IPS DF 19.7 (cell line): ENCODE results near the gene NDUFB5.
"Not testable (repeated sequence)": the region's sequence is repeated elsewhere in the genome, so short reads cannot be mapped to it uniquely, and the experiment has no call there.

ENCODE experiments used
- DNase-seq: peaks from one replicate; pipeline ENCODE4 v3.0.0-alpha.2; 2013; ENCODE audit warnings: low read depth, low spot score

The NDUFB5 gene

DNA sequence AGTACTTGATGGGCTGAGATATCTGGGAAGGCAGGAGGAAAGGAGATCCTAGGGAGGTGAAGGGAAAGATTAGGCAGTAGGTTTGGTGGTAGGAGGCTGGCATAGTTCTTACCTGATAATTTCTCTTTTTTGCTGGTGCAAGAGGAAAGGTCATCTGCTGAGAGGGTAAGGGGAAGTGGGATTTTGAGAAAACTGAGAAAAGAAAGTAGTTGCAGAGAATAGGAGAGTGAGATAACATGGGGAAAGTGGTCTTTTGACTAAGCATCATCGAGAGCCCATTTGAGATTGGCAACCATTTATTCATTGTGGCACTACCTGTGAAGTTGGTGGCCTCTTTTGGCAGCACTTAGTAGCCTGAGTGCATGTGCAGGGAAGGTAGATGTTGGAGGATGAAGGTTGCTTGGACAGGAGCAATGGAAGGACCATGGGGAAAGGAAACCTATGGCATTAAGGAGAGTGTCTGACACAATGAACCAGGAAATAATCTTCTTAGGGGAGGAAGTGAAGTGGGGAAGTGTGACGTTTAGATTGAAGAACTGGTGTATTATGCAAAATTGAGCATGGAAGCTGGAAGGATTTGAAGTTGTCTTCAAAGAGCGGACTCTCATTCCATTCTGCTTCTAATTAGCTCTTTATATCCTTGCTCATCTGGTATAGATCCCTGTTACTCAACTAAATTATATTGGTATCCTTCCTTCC lies 26.3 kb downstream of the NDUFB5 start:
- DNase-seq = no peak

DNA sequence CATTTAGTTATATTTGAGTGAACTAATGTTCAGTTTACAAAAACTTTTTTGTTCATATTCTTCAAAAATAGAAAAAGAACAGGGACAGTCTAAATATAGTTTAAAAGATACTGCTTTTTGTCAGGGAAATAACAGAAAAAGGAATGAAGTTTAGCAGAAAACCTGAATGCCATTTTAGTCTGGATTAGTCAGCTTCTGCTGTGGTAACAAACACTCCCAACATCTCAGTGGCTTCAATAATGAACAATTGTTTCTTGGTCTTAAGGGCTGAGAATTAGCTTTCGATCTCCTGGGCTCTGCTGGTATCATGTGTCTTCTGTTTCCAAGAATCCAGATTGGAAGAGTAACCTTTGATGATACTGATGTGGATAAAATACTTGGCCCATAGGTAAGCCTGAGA lies 35.9 kb downstream of the NDUFB5 start:
- DNase-seq = no peak

DNA sequence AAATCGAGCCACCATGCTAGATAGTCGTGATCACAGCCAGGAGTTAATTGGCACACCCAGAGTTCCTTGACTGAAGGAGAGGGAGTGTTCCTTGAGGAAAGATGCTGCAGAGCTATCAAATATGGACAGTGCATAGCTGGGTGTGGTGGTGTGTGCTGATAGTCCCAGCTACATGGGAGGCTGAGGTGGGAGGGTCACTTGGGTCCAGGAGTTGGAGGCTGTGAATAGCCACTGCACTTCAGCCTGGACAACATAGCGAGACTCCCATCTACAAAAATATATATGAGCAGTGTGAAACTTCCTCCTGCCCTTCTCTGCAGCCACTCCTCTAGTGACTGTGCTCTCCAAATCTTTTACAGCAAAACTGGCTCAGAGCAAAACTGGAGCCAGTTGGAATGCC lies 38.3 kb downstream of the NDUFB5 start:
- DNase-seq = no peak

DNA sequence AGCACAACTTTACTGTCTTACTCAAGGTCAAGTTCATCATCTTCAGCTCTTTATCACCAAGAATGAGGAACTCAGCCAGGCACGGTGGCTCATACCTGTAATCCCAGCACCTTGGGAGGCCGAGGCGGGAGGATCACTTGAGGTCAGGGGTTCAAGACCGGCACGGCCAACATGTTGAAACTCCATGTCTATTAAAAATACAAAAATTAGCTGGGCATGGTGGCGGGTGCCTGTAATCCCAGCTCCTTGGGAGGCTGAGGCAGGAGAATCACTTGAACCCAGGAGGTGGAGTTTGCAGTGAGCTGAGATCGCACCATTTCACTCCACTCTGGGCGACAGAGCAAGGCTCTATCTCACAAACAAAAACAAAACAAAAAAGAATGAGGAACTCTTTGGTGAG lies 39.2 kb downstream of the NDUFB5 start:
- not testable (repeated sequence) for DNase-seq

DNA sequence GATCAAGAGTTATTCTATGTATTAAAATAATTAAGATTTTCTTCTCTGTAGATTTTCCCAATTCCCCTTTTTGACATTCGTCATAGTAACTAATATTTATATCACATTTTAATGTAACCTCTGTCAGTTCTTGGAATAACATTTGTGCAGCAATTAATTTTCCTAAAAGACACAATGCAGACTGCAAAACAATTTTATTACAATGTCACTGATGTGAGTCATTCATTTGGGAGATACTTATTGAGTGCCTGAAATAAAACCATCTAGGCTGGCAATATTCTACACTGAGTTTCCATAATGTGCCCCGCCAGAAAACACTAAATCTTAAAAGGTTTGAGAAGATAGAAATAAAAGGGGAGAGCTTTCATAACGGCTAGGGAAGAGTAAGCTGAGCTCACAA lies 41.6 kb downstream of the NDUFB5 start:
- no peak for DNase-seq

DNA sequence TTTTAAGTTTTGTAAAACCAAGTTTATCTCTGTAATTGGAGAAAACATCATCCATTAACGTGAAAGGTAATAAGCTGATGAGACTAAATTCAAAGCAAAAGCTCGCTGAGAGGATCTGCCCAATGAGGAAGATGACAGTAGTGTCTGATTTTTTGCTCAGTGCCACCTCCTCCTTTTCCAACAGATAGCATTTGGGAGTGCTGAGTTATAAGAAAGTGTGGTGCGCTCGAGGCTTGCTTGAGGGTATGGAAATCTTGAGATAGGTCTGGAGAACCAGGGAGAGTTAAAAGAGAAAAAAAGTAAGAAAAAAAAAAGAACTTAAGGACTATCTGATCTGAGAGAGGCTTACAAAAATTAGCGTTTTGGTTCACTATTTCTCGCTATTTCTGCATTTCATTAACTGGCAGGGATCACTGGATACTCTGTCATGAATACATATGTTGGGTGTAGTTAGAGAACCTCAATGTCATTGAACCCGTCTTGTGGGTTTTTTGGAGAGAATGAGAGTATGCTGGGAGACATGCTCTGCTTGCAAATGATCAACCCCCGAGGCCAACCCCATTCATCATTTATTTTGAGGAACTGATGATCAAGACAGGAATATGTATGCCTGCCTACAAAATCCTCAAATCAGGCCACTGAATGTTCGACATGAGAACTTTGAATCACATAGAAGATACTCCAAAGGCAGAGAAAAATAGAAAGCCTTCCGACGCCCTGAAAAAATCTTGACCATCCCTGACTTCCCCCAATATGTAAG lies 47.3 kb downstream of the NDUFB5 start:
- DNase-seq = no peak

DNA sequence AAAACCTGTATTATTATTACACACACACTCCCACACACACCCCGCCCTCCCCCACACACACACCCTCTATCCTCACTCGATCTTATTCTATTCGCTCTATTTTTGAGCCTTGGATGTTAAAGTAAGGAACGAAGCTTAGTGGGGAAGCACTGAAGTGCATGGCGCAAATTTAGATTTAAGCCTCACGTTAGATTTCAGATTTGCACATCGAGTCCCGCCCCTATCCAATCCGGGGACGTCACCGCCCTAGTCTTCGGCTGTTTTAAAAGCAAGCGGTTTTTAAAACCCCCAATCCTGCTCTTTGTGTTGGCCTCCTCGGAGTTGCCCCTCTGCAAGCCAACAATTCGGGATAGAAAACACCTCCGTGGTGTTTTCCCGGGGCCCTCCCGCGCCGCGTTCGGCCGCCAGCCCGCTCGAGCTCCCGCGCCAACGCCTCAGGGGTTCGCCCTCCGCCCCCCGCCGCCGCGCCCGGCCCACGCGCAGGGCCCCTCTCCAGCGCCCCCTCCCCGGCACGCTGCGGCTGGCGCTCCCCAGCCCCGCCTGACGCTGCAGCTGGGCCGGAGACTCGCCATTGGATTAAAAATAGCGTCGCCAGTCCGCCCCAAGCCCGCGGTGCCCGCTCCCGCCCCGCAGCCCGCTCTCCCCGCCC lies 48.0 kb downstream of the NDUFB5 start, which contains the start of gene USP13:
TSS of gene USP13 (plus strand) at position 594 of the 649 bp plus-strand sequence. CDS start 186 bp downstream, outside the sequence.
- no peak for DNase-seq

DNA sequence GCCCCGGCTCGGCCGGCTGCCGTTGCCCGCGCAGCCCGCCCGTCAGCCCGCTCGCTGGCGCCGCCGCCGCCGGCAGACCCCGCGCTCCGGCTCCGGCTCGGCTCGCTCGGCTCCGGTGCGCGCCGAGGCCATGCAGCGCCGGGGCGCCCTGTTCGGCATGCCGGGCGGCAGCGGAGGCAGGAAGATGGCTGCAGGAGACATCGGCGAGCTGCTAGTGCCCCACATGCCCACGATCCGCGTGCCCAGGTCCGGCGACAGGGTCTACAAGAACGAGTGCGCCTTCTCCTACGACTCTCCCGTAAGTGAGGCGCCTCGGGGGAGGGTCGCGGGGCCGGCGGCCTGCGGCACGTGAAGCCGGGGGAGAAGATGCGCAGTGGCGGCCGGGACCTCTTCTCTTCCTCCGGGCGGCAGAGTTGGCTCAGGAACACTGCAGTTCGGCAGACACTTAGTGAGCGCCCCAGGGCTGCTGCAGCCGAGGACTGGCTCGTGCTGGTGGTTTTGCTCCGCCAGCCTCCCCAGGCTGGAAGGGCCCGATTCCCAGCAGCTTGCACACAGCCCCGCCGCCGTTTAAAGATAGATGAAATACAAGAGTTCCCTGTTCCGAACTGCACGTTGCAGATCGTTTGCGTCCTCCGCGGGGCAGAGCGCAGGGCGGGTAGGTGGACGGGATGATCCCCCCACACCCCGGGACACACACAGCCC lies 48.7 kb downstream of the NDUFB5 start:
- no peak for DNase-seq

DNA sequence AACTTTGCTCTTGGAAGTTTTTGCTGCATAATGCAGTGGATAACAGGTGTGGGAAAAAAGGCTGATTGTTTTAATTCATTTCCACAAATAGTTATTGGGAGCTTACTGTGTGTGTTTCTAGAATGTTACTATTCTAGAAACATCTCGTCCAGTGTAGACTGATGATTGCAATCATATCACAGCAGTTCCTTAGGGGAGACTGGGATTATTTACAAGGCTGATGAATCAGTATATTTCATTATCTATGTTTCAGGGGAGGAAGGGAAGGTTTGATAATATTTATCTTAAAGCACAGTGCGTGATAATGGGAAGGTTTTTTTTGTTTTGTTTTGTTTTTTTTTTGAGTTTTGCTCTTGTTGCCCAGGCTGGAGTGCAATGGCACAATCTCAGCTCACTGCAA lies 50.6 kb downstream of the NDUFB5 start:
- DNase-seq = no peak

DNA sequence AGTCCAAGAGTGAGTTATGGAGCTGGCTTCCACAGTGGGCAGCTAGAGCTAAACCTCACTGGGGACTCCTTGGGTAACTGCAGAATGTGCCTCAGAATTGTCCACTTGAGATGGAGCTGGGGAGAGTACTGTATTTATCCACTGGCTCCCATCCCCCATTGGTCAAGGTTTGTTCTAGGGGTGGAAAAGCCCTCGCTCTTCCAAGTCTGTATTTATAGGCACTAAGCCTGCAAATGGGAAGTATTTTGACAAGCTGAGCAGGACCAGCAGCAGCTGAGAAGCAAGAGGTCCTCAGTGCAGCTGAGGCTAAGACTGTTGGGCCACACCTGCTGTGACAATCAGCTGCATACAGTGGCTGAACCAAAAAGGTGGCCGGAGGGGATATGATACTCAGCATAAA lies 54.0 kb downstream of the NDUFB5 start:
- DNase-seq = no peak

DNA sequence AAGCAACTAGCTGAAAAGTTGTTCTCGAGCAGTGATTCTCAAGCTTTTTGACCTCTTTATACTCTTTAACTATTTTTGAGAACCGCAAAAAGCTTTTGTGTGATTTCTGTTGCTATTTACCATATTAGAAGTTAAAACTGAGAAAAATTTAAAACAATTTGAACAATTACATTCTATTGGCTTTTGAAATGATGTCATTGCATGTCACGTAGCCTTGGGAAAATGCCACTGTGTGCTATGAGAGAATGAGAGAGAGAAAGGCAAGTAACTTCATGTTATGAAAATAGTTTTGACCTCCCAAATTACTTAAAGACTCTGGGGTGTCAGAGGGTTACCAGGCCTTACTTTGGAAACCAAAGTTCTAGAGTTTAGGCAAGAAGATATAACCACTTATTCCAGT lies 56.3 kb downstream of the NDUFB5 start:
- no peak for DNase-seq

DNA sequence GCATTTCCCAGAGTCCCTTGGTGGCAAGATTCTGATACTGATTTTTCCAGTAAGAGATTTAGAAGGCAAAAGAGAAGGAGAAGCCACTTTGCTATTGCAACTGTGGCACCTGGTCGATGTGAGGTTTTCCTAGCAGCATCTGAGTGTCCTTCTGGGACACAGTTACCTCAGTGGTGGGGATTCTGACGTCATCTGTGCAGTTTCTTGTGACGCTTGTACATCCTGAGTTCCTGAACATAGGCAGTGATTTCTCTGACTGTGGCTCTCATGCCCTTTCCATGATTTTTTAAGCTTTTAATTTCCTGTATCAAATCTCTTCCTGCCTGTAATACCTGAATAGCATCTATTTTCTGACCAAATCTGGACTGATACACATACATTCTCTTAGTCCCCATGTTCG lies 57.2 kb downstream of the NDUFB5 start:
- no peak for DNase-seq

DNA sequence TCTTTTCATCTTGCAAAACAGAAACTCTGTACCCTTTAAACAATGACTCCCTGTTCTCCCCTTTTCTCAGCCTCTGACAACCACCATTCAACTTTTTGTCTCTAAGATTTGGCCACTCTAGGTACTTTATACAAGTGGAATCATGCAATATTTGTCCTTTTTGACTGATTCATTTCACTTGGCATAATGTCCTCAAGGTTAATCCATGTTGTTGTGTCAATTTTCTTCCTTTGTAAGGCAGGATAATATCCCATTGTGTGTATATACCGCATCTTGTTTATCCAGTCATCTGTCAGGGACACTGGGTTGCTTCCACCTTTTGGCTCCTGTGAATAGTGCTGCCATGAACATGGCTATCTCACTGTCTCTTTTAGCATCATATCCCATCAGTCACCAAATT lies 58.5 kb downstream of the NDUFB5 start:
- DNase-seq = no peak

DNA sequence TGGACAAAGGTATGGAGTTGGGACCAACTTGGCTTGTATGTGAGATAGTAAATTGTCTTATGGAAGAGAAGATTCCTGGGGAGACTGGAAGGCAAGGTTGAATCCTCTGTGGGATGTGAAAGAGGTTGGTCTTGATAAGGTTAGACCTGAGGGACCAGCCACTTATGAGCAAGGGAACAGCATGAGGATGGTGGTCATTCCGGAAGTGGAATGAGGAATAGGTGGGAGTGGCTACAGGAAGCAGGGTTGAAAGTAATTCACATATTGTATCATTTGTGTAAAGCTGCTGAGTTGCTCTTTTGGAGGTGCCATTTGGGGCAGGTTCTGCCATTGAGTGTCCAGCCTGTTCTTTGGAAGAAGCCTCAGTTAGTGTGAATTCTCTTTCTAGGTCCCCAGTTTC lies 61.4 kb downstream of the NDUFB5 start:
- DNase-seq = no peak

DNA sequence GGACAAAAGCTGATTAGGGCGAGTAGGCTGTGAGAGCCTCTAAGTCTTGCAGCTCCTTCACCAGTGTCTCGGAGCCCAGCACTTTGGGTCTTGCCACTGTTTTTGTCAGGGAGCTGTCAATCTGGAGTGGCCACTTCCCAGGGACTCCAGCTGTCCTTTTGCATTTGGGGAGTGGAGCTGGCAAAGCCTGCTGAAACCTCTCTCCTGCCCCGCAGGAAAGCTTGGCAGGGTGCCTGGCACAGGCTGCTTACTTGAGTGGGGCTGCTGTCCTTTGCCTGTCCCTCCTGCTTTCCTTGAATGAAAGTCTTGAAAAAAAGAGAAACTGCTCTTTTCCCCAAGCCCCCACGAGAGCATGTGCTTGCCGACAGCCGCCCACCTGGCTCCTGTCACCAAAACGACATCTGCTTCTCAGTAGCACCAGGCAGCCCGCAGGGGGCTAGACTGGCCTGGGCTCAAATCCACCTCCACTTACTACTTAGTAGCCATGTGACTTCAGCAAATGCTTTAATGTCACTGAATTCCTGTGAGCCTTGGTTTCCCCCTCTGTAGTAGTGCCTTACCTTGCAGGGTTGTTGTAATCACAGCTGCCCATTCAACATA lies 61.9 kb downstream of the NDUFB5 start:
- no peak for DNase-seq

DNA sequence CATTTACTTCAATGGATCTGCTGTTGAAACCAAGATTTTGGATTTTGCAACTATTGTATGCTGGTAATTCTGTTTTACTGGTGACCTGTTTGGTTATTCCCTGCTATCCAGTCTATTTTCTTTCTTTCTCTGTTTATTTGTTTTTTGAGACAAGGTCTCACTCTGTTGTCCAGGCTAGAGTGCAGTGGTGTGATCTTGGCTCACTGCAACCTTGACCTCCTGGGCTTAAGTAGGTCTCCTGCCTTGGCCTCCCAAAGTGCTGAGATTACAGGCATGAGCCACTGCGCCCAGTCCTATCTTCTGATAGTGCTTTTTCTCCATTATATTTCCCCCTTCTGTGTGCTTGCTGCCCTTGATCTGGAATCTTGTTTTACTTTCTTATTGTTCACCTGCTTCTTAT lies 63.8 kb downstream of the NDUFB5 start:
- no peak for DNase-seq

DNA sequence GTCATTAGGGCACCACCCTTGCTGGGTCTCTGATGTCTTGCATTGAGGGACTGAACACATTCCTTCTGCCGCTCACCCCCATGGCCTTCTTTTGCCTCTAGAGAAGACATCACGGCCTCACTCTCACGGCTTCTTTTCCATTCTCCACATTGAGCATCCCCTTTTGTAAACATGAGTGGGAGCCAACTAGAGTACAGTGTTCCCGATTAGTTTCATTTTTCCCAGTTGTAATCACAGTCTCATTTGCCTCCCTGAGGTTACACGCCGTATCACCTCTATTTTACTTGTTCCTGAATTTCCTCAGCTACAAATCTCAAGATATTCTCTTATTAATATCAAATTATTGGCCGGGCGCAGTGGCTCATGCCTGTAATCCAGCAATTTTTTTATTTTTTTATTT lies 65.7 kb downstream of the NDUFB5 start:
- no peak for DNase-seq

DNA sequence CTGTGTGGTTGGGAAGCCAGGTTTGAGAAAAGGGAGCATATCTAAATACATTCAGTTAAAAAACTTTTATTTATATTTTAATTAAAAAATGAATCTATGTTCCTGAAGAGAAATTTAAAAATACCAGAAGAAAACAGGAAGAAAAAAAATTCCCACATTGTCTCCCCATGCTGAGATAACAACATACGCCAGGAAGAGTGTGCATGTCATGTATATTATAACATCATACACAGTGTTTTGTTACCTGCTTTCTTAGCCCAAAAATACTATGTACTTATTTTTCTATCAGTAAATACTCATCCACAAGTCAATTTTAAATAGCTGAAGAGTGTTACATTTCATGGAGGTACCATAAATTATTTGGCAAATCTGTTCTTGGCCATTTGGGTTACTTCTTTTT lies 66.7 kb downstream of the NDUFB5 start:
- DNase-seq = no peak

DNA sequence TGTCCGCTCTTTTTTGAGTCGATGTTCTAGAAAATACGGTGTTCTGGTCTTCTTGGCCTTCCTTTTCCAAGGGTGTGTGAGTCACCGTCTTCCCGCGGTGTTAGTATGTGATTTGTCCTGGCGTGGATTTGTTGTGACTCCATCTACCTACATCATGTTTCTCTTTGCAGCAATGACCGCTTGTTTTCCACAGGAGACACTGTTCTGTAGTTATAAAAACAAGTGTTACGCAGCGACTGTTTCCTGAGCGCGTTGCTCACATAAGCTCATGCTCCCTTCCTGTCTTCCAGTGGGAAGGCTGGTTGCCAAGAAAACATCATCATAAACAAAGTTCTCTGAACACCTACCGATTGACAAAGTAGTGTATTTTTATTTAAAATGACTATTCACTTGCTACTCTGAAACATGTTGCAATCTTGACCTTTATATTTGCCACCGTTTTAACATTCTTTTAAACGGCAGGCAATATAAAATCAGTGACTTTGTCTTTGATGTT lies 67.2 kb downstream of the NDUFB5 start:
- DNase-seq = no peak

DNA sequence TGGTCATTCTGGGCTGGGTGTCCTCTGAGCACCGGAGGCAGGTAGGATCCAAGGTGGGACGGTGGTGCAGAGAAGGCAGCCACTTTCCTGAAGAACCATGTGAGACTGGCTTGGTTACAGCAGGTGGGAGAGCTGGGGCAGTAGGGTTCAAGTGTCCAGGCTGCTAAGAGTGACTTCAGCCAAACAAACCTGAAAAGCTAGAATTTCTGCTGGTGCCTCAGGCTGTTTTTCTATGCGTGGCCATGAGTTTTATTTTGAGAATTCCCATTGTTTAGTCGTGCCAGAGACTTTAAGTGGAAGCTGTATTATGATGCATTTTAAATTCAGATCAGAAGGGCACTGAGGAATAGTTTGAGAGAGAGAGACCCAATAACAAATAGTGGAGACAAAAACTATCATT lies 68.3 kb downstream of the NDUFB5 start:
- no peak for DNase-seq

DNA sequence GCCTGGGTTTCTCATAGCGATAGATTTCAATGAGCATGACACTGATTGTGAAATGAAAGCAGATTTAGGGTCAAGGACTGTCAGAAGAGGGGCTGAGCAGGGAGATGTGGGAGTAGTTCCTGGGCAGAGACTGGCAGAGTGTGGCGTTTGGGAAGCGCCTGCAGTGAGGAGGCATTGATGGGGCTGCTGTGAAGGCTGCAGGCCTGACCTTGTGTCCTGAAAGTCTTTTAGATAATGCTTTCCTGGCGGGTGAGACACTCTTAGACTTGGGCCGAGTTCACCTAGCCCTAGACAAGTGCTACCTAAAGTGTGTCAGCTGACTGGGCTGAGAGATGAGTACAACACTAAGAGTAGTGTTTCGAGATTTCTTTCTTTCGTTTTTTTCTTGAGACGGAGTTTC lies 68.9 kb downstream of the NDUFB5 start:
- no peak for DNase-seq

DNA sequence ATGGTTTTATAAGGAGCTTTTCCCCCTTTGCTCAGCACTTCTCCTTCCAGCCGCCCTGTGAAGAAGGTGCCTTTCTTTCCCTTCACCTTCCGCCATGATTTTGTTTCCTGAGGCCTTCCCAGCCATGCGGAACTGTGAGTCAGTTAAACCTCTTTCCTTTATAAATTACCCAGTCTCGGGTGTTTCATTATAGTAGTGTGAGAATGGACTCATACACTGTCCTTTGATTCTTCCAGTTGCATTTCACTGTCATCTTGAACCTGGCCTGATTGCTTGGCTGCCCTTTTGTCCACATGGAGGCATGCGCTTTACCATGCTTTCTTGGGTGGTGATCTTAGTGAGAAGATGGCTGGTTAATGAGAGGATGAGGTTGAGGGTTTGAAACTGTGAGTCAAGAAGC lies 71.5 kb downstream of the NDUFB5 start:
- no peak for DNase-seq
